Stimulated activated CD4-positive, alpha-beta T cell treated with anti-CD3 and anti-CD28 coated beads, Interleukin-4, amount 100 ng/mL, for 24 hours (primary cell): ENCODE data around the gene TLK2.
"Not testable (repeated sequence)": the region's sequence is repeated elsewhere in the genome, so short reads cannot be mapped to it uniquely, and the experiment has no call there.

Source experiments
- DNase-seq: peaks from one replicate; pipeline ENCODE4 v3.0.0-alpha.2; 2020

The TLK2 gene

GRCh38 chr17:62611292-62611691, 132.7 kb downstream of the TLK2 start:
- no peak for DNase-seq

DNA sequence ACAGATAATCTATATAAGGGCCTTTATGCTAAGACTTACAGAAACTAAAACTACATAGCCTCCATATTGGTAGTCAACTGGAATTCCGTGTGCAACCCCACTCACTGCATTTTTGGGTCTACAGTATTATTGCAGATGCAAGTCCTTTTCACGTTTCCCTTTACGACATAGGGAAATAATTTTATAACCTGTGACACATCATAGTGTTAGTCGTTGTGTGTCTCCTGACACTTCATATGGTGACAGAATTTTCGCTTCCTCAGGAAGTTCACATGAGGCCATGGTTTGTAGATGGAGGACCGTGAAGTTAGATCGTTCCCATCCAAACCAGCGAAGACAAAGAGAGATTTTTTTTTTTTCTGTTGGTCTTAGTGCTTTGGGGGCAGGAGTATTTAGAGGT, 133.1 kb downstream of the TLK2 start:
- no peak for DNase-seq

- DNase-seq: not testable (repeated sequence)
Measured at GRCh38 chr17:62612289-62612688, 133.7 kb downstream of the TLK2 start.

DNA sequence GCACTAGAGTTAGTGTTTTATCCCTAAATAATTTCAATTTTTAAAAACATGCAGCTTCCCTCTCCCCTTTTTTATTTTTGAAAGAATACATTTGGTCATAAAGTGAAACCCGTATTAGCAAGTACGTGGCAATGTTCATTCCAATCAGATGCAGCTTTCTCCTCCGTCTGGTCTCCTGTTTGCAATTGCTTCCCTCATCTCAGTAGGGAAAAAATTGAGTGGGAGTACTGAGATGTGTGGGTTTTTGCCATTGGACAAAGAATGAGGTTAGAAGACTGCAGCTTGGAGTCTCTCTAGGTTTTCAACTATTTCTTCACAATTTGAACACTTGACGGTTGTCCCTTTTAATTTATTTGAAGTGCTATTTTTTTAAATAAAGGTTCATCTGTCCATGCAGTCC, 134.5 kb downstream of the TLK2 start:
- not testable (repeated sequence) for DNase-seq

- no peak for DNase-seq
Measured at GRCh38 chr17:62614142-62614541, 135.5 kb downstream of the TLK2 start.

DNA sequence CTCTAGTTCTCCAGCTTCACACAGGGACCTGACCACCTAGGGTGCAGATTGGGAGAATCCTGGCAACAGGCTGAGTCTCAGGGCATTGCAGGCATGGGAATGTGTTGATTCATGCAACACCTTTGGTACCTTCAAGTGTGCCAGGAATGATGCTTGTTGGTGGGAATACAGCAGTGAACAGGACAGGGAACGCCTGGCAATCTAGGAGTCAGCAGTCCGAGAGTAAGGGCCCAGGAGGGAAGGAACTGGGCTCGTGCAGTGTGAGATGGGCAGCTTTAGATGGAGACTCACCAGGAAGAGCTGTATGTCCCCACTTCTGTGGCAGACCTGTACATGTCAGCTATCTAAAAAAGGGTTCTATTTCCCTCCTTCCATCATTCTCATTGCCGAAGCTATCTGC, 136.9 kb downstream of the TLK2 start:
- DNase-seq: no peak

GRCh38 chr17:62616993-62617893, 138.6 kb downstream of the TLK2 start:
- DNase-seq: no peak

DNA sequence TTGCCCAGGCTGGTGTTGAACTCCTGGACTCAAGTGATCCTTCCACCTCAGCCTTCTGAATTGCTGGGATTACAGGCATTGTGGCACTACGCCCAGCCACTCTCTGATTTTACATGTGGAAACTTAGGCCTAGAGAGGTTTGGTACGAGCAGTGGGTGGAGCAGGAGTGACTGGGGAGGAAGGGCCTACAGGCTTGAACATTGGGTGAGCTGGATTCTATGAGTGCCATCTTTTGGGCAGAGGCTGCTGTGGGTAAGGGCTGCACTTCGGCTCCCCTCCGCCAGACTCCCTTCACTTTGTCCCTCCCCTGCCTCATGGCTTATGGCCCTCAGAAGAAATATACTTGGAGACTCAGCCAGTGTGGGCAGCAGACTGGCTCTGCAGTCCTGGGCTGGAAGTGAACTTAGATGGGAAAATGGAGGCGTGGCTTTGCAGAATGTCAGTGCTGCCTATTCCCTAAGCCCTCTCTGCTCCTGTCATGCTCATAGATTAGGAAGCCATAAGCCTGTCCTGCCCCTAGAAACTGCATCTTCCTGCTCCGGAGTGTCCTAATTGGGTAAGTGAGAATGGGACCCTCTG, 139.4 kb downstream of the TLK2 start:
- no peak for DNase-seq

GRCh38 chr17:62618647-62619416, 140.2 kb downstream of the TLK2 start:
- no peak for DNase-seq

- no peak for DNase-seq
Measured at GRCh38 chr17:62619417-62620155, 141.0 kb downstream of the TLK2 start.

GRCh38 chr17:62621223-62621622, 142.6 kb downstream of the TLK2 start:
- no peak for DNase-seq

- DNase-seq: no peak
Measured at GRCh38 chr17:62625184-62625869, 146.7 kb downstream of the TLK2 start.

- DNase-seq: no peak
Measured at GRCh38 chr17:62625870-62626200, 147.2 kb downstream of the TLK2 start.

GRCh38 chr17:62626719-62627218, 148.1 kb downstream of the TLK2 start:
- no peak for DNase-seq

- peak; percentile 43 for DNase-seq
Measured at GRCh38 chr17:62627219-62627903, 148.7 kb downstream of the TLK2 start, which contains the start of gene MRC2. TSS of gene MRC2 (plus strand) at chr17:62627670. CDS start at chr17:62627803, 133 bp downstream.

DNA sequence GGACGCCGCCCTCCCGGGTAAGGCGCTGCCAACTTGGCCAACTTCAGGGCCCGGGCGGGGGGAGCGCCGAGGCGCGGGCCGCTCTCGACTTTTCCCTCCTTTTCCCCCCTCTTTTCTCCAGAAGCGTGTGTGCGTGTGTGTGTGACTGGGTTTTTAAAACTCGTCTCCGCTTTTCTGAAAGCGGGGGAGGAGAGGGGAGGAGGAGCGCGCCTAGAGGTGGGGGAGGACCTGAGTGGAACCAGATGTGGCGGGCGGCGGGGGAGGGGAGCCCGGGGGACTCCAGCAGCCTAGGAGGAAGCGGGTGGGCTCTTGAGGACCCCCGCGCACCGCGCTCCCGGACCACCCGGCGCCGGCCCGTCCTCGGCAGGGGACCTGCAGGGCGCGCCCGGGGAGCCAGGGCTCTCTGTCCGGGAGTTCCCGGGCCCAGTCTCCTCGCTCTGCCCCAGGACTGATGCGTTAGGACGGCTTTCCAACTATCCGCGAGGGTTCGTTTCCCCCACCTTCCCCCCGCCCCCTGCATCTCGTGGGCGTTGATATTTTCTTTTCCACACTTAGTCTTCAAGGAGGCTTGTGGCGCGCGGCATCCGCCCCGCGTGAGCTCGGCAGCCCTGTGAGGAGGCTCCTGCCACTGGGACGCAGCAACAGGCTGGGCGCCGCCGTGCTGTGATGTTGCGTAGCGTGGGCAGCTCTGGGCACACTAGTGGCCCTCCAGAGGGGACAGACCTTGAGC, 149.4 kb downstream of the TLK2 start:
- peak; percentile 40 for DNase-seq

DNA sequence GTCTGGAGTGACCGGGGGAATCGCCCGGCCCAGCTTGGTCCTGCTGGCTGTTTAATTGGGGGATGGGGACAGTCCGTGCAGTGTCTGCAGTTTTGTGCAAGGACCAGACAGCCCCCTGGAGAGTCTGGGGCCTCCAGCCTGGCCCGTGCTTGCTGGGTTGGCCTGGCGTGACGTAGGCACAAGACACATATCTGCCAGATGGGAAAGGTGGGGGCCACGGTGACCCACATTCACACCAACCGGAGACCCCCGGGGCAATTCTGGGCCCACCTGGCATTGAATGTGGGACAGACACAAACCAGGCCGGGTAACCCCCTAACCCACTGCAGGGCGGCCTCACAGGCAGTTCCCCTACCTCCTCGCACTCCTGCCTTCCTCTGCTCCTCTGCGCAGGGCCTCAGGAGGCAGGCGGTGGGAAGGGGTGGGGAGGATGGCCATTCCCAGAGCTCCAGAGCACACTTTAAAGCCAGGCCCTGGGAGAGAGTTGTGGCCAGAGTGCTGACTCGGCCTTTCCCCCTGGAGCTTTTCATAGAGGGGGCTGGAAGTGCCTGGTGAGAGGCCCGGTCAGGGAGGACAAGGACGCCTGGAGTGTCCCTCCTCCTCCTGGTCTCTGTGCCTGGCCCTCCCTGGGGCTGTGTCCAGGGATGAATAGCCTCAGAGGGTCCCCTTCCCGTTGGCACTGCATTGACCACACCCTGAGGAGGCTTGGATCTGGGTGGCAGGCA, 150.4 kb downstream of the TLK2 start:
- DNase-seq: no peak

DNA sequence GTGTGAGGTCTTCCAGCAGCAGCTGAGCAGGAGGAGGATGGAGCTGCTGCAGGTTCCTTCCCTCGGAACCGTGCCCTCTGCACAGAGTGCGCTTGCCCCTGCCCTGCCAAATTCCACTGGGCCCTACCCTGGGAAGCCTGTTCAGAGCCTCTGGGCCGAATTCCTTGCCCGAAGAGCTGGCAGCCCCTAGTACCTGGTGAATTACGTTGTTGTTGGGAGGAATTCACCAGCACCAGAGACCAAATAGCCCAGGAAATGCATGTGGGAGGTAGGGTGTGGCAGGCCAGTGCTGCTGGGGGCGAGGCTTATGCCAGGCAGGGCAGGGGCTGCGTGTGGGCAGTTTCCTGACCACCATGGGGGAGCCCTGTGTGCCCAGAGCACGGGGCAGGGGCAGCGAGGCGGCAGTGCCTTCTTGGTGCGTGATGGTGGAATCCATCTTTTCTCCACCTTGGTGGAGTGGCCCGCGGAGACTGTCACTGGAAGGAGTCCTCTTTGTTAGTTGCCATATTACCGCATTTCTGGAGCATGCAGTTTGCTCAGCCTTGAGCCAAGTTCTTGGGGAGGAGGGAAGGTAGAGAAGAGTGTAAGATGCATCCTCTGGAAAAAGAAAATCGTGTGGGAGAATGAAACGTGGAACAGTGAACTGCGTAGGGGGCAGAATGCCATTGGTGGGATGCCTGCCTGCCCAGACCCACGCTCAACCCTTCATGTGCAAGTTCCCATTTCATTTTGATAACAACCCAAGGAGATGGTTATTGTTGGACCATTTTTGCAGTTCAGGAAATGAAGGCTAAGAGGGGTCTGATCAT, 151.1 kb downstream of the TLK2 start:
- DNase-seq: no peak
